ENCODE results near the gene OPCML.

Gene OPCML

GRCh38 chr11:133390803-133391202, 141.5 kb downstream of the OPCML start:
- H3K4me3 ChIP-seq (ENCODE audit: low read depth in 1 of 2, low read length in 1 of 2), result no peak overlapping the region
- no peak for TF ChIP-seq CTCF (IDR thresholded peaks at IDR 0.05)
- H3K27ac ChIP-seq, result no peak overlapping the region
- no peaks in the 10 kb centered on the region for H3K4me1 ChIP-seq (ENCODE audit: control insufficient read depth in 1 of 2, insufficient read depth in 1 of 2, low read depth in 1 of 2, low read length in 1 of 2)
- no peaks in the 10 kb centered on the region for H3K36me3 ChIP-seq
- H3K9me3 ChIP-seq, result no peaks in the 10 kb centered on the region
- H3K27me3 ChIP-seq, result no peaks in the 10 kb centered on the region

GRCh38 chr11:133388975-133389568, 143.2 kb downstream of the OPCML start:
- H3K36me3 ChIP-seq, result no peaks in the 10 kb centered on the region
- no peak for TF ChIP-seq CTCF (IDR thresholded peaks at IDR 0.05)
- H3K27ac ChIP-seq, result no peak overlapping the region
- H3K9me3 ChIP-seq, result no peaks in the 10 kb centered on the region
- no peaks in the 10 kb centered on the region for H3K4me1 ChIP-seq (ENCODE audit: control insufficient read depth in 1 of 2, insufficient read depth in 1 of 2, low read depth in 1 of 2, low read length in 1 of 2)
- no peaks in the 10 kb centered on the region for H3K27me3 ChIP-seq
- no peak overlapping the region for H3K4me3 ChIP-seq (ENCODE audit: low read depth in 1 of 2, low read length in 1 of 2)

GRCh38 chr11:133388260-133388659, 144.0 kb downstream of the OPCML start:
- no peaks in the 10 kb centered on the region for H3K4me1 ChIP-seq (ENCODE audit: control insufficient read depth in 1 of 2, insufficient read depth in 1 of 2, low read depth in 1 of 2, low read length in 1 of 2)

GRCh38 chr11:133386852-133387251, 145.4 kb downstream of the OPCML start:
- Histone ChIP-seq H3K4me3 (ENCODE audit: low read depth in 1 of 2, low read length in 1 of 2) (no peak overlapping the region), H3K36me3 (no peaks in the 10 kb centered on the region), H3K9me3 (no peaks in the 10 kb centered on the region), H3K4me1 (ENCODE audit: control insufficient read depth in 1 of 2, insufficient read depth in 1 of 2, low read depth in 1 of 2, low read length in 1 of 2) (no peaks in the 10 kb centered on the region), H3K27ac (no peak overlapping the region), H3K27me3 (no peaks in the 10 kb centered on the region)
- no peak for TF ChIP-seq CTCF (IDR thresholded peaks at IDR 0.05)

More at GRCh38 chr11:133388260-133388659, 144.0 kb downstream of the OPCML start:
- no peaks in the 10 kb centered on the region for H3K9me3 ChIP-seq
- H3K27ac ChIP-seq, result no peak overlapping the region
- no peaks in the 10 kb centered on the region for H3K36me3 ChIP-seq
- H3K4me3 ChIP-seq (ENCODE audit: low read depth in 1 of 2, low read length in 1 of 2), result no peak overlapping the region
- TF ChIP-seq CTCF (IDR thresholded peaks at IDR 0.05), result no peak
- H3K27me3 ChIP-seq, result no peaks in the 10 kb centered on the region

GRCh38 chr11:133386262-133386661, 146.0 kb downstream of the OPCML start:
- no peaks in the 10 kb centered on the region for H3K9me3 ChIP-seq
- no peak overlapping the region for H3K4me3 ChIP-seq (ENCODE audit: low read depth in 1 of 2, low read length in 1 of 2)
- H3K27ac ChIP-seq, result no peak overlapping the region
- H3K4me1 ChIP-seq (ENCODE audit: control insufficient read depth in 1 of 2, insufficient read depth in 1 of 2, low read depth in 1 of 2, low read length in 1 of 2), result no peaks in the 10 kb centered on the region
- H3K36me3 ChIP-seq, result no peaks in the 10 kb centered on the region
- H3K27me3 ChIP-seq, result no peaks in the 10 kb centered on the region
- no peak for TF ChIP-seq CTCF (IDR thresholded peaks at IDR 0.05)
